ENCODE results near the gene RELN.

DNA sequence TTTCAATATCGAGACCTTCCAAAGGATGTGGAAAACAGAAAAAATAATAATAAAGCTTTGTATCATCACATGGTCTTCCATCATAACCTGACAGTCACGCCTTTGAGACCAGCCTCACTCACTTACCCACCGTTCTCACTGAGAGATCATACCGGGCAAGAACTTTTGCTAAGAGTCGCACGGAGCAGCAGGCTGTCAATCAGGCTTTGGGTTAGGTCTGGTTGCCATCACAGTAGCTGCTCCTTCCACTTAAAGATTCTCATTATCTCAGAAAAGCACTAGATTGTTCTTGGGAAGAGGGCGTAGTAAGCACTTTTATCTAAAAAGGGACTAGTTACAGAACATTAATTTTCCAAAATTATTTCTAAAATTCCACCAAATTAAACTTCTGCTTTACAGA lies 2.0 kb downstream of the RELN start:
- TF ChIP-seq, protein P1, sequence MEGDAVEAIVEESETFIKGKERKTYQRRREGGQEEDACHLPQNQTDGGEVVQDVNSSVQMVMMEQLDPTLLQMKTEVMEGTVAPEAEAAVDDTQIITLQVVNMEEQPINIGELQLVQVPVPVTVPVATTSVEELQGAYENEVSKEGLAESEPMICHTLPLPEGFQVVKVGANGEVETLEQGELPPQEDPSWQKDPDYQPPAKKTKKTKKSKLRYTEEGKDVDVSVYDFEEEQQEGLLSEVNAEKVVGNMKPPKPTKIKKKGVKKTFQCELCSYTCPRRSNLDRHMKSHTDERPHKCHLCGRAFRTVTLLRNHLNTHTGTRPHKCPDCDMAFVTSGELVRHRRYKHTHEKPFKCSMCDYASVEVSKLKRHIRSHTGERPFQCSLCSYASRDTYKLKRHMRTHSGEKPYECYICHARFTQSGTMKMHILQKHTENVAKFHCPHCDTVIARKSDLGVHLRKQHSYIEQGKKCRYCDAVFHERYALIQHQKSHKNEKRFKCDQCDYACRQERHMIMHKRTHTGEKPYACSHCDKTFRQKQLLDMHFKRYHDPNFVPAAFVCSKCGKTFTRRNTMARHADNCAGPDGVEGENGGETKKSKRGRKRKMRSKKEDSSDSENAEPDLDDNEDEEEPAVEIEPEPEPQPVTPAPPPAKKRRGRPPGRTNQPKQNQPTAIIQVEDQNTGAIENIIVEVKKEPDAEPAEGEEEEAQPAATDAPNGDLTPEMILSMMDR (IDR thresholded peaks at IDR 0.05; ENCODE audit: poor library complexity), result no peak
- TF ChIP-seq EZH2 (IDR thresholded peaks at IDR 0.05; ENCODE audit: borderline replicate concordance), result no peak

Measured in hepatocyte (in vitro differentiated cells).